Thyroid gland (tissue), 4 donors: ENCODE data around the gene P4HTM. TPM values are rescaled to one million over a fixed set of nuclear protein-coding genes. Genes with fewer than 3 reads are reported as not detected.

Source experiments
- DNase-seq, 2 donors: peaks; one replicate each; pipeline ENCODE4 v3.0.0-alpha.2; 2019
- H3K27ac ChIP-seq, 3 donors: fragments of 200-600 bp; sonication (generic); 1 replicate in 2 of 3; 2 replicates in 1 of 3; pipeline ENCODE4 v1.5.1; 2016 to 2019; ENCODE audit warnings: mild to moderate bottlenecking in 1 of 3, moderate library complexity in 1 of 3
- H3K27me3 ChIP-seq: fragments of 200-600 bp; sonication (generic); one replicate; pipeline ENCODE4 v1.5.1; 2019
- H3K36me3 ChIP-seq, 2 donors: fragments of 200-600 bp; sonication (generic); one replicate each; pipeline ENCODE4 v1.5.1; 2016 to 2019
- H3K4me1 ChIP-seq, 2 donors: fragments of 200-600 bp; sonication (generic); one replicate each; pipeline ENCODE4 v1.5.1; 2017 to 2019
- H3K4me3 ChIP-seq, 3 donors: fragments of 200-600 bp; sonication (generic); replicated peaks in 1 of 3; 1 replicate in 2 of 3; 2 replicates in 1 of 3; pipeline ENCODE4 v1.5.1; 2016; ENCODE audit warnings: mild to moderate bottlenecking in 1 of 3
- H3K9me3 ChIP-seq: fragments of 200-600 bp; sonication (generic); one replicate; pipeline ENCODE4 v1.5.1; 2017
- POLR2A ChIP-seq, 2 donors: fragments of 450-650 bp; IDR thresholded peaks; one replicate each; pipeline ENCODE4 v1.6.1; 2017; ENCODE audit warnings: antibody characterized with exemption in 2 of 2, mild to moderate bottlenecking in 2 of 2, moderate library complexity in 1 of 2
- WGBS, 2 donors: methylation state at CpG; one replicate each; pipeline ENCODE4 v1.1.5; 2017; 5-methylcytosine and 5-hydroxymethylcytosine counted together
- intact Hi-C: fragments of 100-400 bp; cut with DNase I; formaldehyde crosslinking; loops from one replicate; pipeline ENCODE4 v1.15.1; 2023
- total RNA-seq, 4 donors: library from RNA; depleted of rRNA; stranded (reverse); fragments of >200 nt; gene quantifications; one replicate each; pipeline ENCODE4 v1.2.3, GENCODE V29; 2016
- TF ChIP-seq, protein P1 (sequence below), 6 experiments: fragments of 200-600 bp in 3 of 6; fragments of 450-650 bp in 3 of 6; sonication (generic) in 3 of 6; IDR thresholded peaks; one replicate each; pipeline ENCODE4 v1.5.1; 2016 to 2019; ENCODE audit warnings: antibody characterized with exemption in 6 of 6, mild to moderate bottlenecking in 2 of 6, inconsistent platforms in 1 of 6, moderate library complexity in 1 of 6

The P4HTM gene
- total RNA-seq, 4 donors from 2014 or later = 73.5 to 117 (median 95.0) TPM

- H3K4me1 ChIP-seq = no peaks in the 10 kb centered on the region
- H3K27ac ChIP-seq = no peak overlapping the region
- DNase-seq = no peak
- intact Hi-C loops = no loop called here
- TF ChIP-seq POLR2A (IDR thresholded peaks at IDR 0.05) = no peak
- TF ChIP-seq, protein P1, sequence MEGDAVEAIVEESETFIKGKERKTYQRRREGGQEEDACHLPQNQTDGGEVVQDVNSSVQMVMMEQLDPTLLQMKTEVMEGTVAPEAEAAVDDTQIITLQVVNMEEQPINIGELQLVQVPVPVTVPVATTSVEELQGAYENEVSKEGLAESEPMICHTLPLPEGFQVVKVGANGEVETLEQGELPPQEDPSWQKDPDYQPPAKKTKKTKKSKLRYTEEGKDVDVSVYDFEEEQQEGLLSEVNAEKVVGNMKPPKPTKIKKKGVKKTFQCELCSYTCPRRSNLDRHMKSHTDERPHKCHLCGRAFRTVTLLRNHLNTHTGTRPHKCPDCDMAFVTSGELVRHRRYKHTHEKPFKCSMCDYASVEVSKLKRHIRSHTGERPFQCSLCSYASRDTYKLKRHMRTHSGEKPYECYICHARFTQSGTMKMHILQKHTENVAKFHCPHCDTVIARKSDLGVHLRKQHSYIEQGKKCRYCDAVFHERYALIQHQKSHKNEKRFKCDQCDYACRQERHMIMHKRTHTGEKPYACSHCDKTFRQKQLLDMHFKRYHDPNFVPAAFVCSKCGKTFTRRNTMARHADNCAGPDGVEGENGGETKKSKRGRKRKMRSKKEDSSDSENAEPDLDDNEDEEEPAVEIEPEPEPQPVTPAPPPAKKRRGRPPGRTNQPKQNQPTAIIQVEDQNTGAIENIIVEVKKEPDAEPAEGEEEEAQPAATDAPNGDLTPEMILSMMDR (IDR thresholded peaks at IDR 0.05) = no peak
- H3K27me3 ChIP-seq = no peaks in the 10 kb centered on the region
- 100% methylated on average over 1 to 6 of the region's 8 CpGs for WGBS, 2 donors
- H3K36me3 ChIP-seq = peaks cover 0 to 4% of the 10 kb centered on the region in 2 donors
- H3K9me3 ChIP-seq = no peaks in the 10 kb centered on the region
- no peak overlapping the region for H3K4me3 ChIP-seq
Observed at GRCh38 chr3:48997102-48997635, 7.1 kb downstream of the P4HTM start.

DNA sequence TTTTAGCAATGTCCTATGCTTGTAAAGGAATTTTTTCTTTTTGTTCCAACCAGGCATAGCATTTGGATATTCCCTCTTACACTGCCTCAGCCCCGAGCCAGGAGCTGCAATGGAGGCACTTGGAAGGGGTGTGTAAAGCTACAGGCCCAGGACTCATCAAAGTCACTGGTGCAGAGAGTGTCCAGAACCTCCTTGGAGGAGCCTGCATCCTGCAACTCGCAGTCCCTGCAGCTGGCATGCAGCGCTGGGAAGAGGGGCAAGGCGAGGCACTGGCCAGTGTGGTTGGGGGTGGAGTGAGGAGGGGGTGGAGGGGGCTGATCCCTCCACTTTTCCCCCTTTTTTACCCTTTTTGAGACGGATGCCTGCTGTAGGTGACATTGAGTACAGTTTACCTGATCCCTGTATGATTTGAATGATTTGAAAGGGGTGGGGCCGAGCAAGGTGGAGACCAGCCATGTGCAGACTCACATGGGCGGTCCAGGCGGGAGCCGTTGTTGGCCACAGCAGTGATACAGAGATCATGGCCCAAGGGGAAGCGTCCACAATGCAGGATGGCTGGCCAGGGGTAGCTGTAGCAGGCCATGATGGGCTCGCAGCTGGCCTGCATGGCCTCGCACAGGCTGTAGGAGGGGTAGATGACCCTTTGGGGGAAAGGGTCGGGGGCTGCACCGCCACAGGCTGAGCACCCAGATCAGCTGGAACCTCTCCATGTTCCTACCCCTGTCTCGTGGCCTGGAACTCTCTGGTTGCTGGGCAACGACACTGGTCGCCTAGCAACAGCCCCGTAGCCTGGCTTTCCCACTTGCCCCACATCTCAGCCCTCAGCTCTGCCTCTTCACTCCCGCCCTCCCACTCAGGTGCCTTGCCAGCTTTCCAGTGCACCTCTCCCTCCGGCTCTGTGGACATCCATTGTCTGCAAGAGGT lies 7.9 kb downstream of the P4HTM start:
- peaks cover 0 to 4% of the 10 kb centered on the region in 2 donors for H3K36me3 ChIP-seq
- no peak for DNase-seq
- H3K9me3 ChIP-seq = no peaks in the 10 kb centered on the region
- TF ChIP-seq, protein P1 (IDR thresholded peaks at IDR 0.05) = no peak
- TF ChIP-seq POLR2A (IDR thresholded peaks at IDR 0.05) = no peak
- no peaks in the 10 kb centered on the region for H3K27me3 ChIP-seq
- 73 to 74% methylated on average over 20 of the region's 20 CpGs for WGBS, 2 donors
- no peak overlapping the region for H3K27ac ChIP-seq
- H3K4me3 ChIP-seq = no peak overlapping the region
- H3K4me1 ChIP-seq = no peaks in the 10 kb centered on the region
- intact Hi-C loops = no loop called here

- H3K27me3 ChIP-seq = no peaks in the 10 kb centered on the region
- intact Hi-C loops = no loop called here
- no peak overlapping the region for H3K27ac ChIP-seq
- H3K36me3 ChIP-seq = peaks cover 0 to 4% of the 10 kb centered on the region in 2 donors
- TF ChIP-seq POLR2A (IDR thresholded peaks at IDR 0.05) = no peak
- TF ChIP-seq, protein P1 (IDR thresholded peaks at IDR 0.05) = no peak
- WGBS, 2 donors = 49 to 73% methylated on average over 4 to 8 of the region's 8 CpGs
- no peak for DNase-seq
- H3K4me1 ChIP-seq = no peaks in the 10 kb centered on the region
- no peaks in the 10 kb centered on the region for H3K9me3 ChIP-seq
- no peak overlapping the region for H3K4me3 ChIP-seq
Observed at GRCh38 chr3:48999085-48999858, 9.2 kb downstream of the P4HTM start.

DNA sequence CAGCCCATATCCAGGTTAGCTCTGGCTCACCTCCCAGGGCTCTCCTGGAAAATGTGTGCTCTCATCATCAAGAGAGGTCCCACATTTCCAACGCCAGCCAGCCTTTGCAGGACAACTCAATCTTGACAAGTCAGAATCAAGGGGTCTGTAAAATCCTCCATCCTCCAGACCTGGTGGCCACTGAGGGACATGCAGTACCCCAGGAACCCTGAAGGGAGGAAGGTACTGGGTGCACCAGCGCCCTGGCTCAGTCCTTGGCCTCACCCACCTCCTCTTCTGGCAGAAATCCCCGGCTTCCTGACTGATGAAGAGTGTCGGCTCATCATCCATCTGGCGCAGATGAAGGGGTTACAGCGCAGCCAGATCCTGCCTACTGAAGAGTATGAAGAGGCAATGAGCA lies 11.1 kb downstream of the P4HTM start:
- WGBS, 2 donors = 90 to 94% methylated on average over 2 to 6 of the region's 6 CpGs
- H3K36me3 ChIP-seq = no peaks in the 10 kb centered on the region
- H3K4me1 ChIP-seq = peaks cover 7 to 16% of the 10 kb centered on the region in 2 donors
- no peak for TF ChIP-seq POLR2A (IDR thresholded peaks at IDR 0.05)
- TF ChIP-seq, protein P1 (IDR thresholded peaks at IDR 0.05) = no peak
- DNase-seq = no peak
- H3K27me3 ChIP-seq = no peaks in the 10 kb centered on the region
- no peaks in the 10 kb centered on the region for H3K9me3 ChIP-seq
- no peak overlapping the region for H3K4me3 ChIP-seq
- intact Hi-C loops = no loop called here
- no peak overlapping the region for H3K27ac ChIP-seq
